DMS53 treated with DMSO at 0.1 percent for 48 hours (cell line): Measurements from ENCODE around the gene OLFML1.

Experiments used
- DNase-seq: peaks from one replicate; lab custom pipeline; 2025; ENCODE audit not compliant: unreplicated experiment; lab: John Stamatoyannopoulos, UW

OLFML1 gene

DNA sequence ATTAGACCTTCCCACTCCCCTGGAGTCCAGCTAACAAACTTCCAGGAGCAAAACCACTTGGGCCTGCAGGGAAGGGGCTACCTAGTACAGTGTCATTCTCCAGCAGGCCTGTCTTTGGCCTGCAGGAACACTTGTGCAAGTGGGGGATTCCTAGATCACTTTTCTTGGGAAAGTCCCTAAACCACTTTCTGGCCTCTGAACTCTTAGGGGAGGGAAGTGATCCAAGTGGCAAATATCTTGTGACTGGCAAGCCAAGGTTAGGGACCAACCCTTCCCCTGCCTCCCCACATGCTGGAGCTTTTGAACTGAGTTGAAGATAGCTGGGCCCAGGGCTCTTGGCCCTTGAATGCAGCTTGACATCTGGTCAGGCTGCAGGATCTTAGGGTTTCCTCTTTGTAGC, 45.7 kb downstream of the OLFML1 start:
- no peak for DNase-seq

DNA sequence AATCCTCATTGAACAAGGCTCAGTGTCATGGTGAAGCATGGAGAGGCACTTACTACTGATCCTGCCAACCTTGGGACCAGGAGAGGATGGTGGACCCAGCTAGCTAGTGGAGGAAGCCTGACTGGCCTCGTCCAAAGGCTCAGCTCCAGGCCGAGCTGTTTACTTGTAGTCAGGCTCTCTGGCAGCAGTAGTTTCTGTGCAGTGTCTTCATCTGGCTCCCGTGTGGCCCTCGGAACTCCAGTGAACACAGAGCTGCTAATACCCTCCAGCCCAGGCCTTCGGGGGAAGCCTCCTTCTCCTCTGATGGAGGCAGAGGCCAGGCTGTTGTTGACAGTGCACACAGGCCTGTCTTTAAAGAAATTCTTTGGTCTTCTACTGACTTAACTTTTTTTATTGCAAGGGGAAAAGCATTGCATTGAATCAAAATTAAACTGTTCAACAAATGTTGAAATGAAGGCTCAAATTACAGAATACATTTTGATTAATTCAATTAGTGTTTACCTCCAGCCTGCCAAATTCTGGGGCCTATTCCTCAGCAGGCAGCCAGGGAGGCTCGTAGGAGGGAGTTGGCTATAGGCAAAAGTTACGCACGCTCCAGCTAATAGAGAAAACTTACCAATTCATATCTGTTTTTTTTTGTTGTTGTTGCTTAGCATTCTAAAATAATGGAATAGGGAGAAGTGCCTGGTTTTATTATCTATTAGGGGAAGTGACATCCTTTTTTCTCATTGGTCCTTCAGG, 47.3 kb downstream of the OLFML1 start:
- no peak for DNase-seq

DNA sequence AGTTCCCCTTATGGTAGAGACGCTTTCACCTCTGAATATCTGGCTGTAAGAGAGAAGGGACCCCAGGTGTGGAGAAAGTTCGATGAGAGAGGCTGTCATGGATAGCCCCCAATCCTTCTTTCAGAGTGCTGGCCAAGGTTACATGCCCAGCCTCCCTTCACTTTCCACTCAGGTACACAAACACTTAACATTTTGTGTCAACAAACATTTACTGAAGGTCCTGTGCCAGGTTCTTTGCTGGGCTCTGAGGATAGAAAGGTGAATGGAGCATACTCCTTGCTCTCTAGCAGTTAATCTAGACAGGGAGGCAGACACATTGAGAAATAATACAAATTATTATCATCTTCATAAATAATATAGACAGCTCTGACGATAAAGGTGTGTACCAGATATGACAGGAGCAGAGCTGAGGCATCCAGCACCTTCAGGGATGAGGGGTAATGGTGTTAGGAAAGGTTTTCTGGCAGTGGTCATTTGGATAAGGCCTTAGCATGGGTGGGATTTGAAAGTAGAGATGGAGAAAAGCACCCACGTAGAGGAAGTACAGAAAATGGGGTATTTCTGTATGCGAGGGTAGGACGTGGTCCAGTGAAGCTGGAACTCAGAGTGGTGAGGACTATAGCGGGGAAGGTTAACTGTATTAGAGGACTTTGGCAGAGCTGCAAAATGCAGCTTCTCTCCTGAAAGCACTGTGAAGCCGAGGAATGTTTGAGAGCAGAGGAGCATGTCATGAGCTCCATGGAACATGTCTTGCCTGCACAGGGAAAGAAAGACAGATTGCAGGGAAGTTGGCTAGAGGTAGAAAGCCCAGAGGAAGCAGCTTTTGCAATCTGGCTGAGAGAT, 48.1 kb downstream of the OLFML1 start:
- peak; percentile 33 for DNase-seq

DNA sequence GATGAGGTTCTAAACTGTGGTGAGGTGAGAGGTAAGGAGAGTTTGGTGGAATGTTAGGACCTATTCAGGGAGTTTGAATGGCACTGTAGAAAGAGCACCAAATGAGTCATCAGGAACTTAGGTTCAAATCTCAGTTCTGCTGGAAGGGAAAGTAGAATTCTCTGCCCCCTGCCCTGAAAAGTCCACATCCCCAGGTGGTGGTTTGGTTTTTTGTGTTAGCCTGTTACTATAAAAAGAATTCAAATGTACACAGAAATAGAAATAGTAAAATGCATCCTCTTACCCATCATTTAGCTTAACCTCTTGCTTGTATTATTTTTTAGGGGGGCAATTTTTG, 48.7 kb downstream of the OLFML1 start:
- DNase-seq = no peak

DNA sequence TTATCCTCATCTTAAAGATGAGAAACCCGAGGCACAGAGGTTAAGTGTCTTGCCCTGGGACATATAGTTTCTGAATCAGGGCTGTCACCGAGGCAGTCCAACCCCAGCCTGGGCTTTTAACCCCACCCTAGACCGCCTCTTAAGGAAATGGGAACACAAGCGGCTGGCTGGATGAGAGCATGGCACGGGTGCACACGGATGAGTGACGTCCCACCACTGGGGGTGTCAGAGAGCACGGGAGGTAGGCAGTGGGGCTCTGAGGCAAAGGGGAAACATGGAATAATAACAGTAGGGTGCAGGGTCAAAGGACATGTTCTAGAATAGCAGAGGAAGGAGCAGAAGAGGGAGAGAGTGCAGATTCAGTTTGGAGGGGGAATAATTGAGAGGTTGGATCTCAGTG, 50.8 kb downstream of the OLFML1 start:
- no peak for DNase-seq

DNA sequence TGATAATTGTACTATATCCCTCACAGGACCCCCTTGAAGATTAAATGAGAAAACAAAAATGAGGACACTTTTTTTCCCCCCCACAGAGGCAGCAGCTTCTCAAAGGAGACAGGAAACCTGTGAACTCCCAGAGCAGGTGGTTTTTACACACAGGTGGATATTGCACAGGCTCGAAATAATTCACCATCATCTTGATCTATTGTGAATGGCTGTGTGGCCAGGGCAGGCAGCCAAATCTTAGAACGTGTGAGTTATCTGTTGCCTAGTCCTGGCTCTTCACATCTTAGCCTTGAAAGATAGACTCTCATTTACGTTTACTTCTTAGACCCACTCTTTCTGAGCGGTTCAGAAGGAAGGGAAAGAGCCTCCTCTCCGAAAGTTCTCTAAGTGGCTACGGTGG, 52.0 kb downstream of the OLFML1 start:
- no peak for DNase-seq

DNA sequence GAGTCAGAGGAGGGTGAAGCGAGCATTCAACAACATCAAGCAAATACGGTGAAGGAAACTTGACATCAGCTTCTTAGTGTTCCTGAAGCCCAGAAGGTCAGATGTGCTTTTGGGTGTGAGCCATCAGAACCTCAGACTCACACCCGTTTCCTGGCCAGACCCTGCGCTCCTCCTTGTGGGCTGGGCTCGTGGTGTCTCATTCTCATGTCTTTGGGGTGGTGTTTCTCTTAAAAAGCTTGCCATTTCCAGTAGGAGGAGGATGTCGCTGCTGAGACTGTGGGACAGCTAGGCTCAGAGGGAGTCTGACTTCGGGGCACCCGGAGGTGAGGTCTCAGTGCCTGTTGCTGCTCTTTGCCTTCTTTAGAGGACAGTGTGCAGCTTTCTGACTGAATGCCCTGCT, 52.7 kb downstream of the OLFML1 start:
- no peak for DNase-seq

DNA sequence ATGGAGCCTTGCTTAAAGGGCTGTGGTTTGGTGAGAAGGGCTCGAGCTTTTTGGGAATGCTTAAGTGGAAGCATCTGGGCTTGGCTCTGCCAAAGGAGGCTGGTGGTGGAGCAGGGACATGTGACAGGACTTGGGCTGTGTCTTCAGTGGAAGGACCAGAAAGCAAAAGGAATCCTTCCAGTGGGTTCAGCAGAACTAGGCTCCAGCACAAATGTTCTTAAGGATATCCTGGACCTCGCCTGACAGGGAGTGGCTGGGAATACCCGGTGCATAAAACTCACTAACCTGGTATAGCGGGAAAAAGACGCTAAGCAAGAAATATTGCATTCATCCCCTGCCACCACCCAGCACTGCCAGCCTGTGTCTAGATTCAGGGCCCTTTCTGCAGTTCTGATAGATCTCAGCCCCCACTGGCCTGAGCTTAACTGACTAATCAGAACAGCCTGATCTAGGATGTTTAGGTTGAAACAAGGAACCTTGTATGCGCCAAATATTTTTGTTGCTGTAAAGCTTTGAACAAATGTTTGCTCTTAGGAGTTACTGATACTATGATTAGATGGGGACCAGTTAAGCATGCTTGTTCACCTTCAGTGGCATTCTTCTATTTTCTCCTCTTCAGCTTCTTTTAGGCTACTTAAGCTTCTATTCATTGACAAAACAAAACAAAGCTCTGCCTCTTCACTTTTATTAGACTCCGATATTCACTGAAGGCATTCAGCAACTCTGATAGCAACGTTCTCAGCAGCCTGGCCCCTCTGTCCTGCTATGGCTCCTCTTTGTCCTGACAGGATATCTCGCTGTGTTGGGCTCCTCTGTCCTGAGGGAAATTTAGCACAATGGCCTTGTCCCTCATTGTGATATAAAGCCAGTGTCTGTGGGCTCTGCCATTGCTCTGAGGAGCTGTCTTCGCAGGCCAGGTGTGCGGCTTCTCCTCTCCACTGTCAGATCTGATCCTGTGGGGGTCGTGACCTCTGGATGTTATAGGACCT, 53.5 kb downstream of the OLFML1 start:
- DNase-seq = no peak

DNA sequence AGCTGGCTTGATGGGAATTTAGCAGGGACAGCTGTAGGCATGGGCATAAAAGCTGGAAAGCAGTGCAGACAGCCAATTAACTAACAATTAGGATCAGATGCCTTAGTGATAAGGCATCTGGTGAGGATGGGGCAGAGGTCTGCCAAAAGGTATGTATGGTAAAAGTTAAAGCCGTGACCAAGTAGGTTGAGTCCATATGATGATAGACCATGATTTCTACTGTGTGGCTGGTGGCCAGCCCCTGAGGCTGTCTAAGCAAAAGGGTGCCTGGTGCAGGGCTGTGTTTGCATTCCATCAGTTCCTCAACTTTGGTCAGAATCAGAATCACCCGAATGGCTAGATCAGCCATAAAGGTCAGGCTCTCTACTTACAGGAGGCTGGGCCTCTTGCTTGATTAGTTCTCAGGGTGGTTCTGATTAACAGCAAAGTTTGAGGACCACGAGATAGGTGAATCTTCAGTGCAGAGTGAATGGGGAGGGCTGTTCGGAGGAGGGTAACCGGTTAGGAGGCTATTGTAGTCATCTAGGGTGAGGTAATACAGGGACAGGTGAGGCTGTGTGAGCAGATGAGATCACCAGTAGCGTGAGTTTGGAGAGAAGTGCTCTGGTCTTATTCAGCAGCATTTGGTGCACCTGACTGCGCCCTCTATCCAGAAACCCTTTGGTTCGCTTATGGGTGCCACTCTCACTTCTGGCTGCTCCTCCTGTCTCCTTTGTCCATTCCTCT, 55.7 kb downstream of the OLFML1 start:
- no peak for DNase-seq

DNA sequence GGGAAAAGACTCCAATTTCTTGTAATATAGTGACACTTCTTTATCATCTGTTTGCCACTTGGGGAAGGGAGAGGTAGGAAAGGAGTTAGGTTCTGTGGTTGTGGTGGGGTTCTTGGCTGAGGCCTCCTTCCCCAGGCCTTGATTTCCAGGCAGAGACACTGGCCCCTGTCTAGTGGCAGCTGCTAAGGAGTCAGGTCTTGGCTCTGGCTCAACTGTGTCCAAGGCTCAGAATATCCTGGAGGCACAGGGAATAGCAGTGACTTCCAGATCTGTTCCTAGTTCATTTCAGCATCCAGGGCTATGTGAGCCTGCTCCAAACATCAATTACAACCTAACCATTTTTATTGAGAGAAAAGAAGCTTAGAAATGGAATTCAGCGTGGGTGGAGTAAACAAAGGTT, 58.0 kb downstream of the OLFML1 start:
- DNase-seq = no peak

DNA sequence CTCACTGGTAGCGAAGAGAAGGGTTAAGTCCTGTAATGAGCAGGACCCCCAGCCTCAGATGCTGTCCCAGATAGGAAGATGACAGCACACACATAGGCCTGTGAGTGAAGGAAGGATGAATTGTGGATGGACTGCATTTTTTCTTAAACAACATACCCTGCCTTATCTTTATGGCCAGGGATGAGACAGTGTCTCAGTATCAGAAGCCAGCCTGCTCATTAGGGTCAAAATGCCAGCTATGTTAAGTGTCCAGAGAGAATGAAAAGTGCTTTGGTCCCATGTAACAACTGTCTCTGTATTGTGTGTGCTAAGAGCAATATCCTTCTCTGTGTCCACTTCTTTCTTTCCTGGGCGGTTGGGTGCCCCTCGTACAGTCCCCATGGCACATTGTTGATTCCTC, 58.7 kb downstream of the OLFML1 start:
- no peak for DNase-seq

DNA sequence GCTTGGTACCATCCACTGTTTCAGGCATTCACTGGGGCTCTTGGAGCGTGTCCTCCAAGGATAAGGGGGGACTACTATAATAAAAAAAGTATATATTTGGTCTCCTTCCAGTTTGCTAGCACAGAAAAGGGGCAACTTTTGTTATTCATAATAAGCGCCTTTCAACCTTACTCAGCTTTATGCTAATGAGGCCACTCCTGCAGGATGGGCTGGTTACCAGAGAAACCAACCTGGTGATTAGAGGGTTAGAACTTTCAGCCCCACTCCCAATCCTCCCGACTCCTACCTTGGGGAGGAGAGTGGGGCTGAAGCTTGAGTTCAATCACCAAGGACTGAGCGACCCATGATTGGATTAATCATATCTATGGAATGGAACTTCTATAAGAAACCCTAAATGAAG, 60.3 kb downstream of the OLFML1 start:
- DNase-seq = no peak

DNA sequence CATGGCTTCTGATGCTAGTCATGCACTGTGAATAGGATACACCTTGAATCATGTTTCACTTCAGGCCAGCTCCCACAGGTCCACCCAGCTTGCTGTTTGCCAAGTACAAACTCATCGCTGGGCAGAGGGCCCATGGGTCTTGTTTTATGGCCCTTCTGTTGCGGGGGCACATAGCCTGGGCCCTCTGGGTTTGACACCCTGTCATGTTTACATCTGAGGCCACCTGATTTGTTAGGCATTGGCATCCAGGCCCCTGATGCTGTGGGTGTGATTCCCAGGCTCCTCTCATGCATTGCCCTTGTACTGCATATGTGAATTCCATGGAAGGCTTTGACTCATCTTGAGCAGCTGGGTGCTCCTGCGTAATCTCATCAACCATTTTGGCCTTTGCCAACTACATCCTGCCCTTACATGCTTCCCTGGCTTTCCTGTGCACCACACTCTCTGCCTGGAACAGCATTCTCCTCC, 61.1 kb downstream of the OLFML1 start:
- no peak for DNase-seq

DNA sequence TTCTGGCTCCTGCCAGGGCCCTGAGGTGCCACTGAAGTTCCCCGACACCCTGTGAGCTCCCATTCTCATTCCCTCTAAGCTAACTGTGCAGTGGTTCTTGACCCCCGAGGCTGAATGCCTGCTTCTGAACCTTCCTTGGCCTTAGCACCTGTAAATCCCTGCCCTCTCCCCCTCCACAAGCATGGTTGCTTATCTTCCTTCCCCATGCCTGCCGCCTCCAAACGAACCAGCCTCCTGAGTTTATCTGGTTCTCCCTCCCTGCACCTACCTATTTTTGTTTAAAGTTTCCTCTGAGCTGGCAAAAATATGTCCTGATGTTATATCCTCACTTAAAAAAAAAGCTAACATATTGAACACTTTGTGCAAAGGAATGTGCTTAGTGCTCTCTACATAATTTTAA, 62.4 kb downstream of the OLFML1 start:
- DNase-seq = no peak

DNA sequence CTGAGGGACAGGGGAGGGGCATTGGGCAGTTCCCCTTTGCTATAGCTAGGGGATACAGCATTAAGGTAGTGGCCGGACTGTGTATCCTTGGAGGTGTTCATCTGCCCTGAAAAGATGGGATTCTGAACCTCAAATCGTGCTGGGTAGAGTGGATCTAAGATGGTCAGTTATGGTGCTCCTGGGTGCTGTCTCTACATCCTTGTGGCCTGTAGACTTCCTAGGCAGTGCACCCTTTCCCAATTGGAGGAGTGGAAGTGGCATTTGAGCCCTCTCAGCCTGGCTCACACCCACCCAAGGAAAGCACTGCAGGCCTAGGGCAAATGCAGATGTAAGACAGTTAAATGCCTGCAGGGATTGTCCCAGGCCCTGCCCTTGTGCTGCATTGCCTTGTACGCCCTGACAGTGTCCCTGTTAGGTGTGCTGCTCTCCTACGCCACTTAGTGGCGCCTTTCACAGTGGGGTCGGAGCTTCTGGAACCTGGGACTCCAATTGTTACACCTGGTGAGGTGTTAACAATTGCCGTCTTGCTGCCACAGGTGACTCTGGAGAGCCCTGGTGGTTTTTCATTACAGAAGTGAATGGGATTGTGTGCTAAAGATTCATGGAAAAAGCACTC, 63.5 kb downstream of the OLFML1 start:
- peak; percentile 47 for DNase-seq

DNA sequence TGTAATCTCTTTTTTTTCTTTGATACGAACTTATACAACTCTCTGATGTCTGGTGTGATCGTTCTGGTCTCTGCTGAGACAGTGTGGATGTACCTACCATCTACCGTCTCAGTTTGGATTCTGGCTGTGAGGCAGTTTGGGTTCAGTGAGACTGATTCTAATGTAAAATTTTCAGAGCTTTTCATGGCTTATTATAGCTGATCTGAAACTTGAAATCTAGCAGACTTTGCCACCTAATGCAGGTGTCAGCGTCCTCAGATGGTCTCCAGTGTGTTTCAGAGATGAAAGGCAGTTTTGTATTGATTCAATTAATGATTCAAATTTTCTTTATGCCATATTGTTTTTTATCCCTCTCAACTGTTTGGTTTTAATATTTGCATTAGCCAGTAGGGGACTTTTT, 64.4 kb downstream of the OLFML1 start:
- no peak for DNase-seq

DNA sequence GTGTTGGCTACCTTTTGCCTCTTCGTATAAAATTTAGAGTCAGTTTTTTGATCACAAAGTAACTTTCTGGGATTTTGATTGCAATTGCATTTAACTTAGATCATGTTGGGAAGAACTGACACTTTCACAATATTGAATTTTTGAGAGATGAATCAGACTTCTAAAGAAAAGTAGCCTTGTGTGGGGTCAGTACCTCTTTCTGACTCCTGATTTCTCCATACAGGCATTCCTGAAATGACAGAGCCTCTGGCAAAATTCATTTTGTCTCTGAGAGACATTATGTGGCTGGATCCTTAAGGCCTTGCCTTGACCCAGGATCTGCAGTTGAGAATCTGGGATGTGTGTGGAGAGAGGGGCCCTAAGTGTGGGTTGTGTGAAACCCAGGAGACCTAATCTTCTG, 66.3 kb downstream of the OLFML1 start:
- no peak for DNase-seq

DNA sequence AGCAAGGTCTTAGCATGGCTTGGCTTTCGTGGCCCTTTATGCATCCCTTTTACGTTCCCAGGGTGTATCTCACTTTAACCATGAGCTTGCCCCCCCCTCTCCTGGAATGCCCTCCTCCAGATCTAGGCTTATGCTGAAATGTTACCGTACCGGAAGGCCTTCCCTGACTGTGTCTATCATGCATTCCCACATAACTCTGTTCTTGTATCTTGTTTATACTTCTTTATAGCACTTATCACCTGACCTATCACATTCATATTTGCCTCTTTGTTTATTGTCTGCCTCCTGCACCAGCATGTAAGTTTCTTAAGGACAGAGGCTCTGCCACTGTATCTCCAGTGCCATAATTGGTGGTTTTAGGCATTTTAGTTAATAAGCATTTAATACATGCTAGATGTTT, 67.4 kb downstream of the OLFML1 start:
- no peak for DNase-seq

DNA sequence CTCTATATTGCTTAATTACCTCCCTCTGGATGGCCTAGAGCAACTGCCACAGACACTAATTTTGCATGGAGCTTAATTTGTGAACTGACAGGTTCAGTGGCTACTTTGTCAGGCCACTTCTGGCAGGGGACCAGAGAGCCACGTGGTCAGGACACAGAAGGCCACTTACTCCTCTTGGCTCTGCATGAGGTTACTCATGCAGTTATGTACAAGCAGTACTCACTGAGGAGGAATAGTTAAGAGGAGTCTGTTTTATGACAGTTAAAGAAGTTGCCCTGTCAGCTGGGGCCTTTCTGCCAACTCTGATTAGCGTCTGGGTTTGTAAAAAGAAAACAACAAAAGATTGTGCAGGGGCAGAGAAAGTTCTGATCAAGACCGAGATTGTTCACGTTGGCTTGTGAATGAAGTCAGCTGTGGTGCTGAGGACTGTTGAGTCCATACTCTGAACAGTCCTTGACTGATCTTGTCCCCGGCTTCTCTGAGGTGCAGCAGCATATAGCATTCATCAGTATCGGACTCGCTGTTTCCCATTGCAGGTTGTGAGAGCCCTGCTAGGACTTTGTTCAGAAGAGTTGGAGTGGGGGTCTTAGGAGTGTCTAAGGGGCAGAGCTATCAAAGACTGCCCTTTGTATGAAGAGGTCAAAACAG, 69.9 kb downstream of the OLFML1 start:
- DNase-seq = no peak

DNA sequence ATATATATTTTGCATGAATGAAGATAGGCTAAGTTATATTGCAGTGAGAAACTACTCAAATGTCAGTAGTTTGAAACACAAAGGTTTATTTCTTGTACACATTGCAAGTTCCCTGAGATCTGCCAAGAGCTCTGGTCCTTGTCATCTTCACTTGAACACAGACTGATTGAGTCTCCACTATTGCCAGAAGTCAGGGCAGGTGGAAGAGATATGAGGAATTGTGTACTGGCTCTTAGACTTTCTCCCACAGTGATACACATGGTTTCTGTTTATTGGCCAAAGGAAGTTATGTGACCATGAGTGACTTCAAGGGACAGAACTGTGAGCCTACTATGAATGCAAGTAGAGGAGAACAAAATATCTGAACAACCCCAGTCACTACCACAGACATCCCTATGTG, 72.7 kb downstream of the OLFML1 start:
- DNase-seq = no peak
